Kidney (tissue), 14 donors: ENCODE data around the gene TEDC2. TPM values are rescaled to one million over a fixed set of nuclear protein-coding genes. Genes with fewer than 3 reads are reported as not detected.

ENCODE experiments used
- DNase-seq, 5 donors: peaks; one replicate each; pipeline ENCODE4 v3.0.0-alpha.2; 2013 to 2020
- FAIRE-seq: peaks from 2 replicates; lab custom pipeline; 2012; peaks lifted over from hg19 to GRCh38; lab: Jason Lieb, UNC
- H3K27ac ChIP-seq, 2 donors: one replicate each; pipeline ENCODE4 v1.7.0; 2013; ENCODE audit warnings: low read depth in 2 of 2, low read length in 2 of 2, inconsistent platforms in 1 of 2
- H3K27me3 ChIP-seq: one replicate; pipeline ENCODE4 v1.7.1; 2013; ENCODE audit warnings: low read length, inconsistent platforms; ENCODE audit not compliant: control insufficient read depth, insufficient read depth
- H3K36me3 ChIP-seq, 3 donors: one replicate each; pipeline versions ENCODE4 v1.7.0 to v1.7.1; 2013; ENCODE audit warnings: low read length in 3 of 3, control low read depth in 1 of 3, inconsistent platforms in 1 of 3; ENCODE audit not compliant: insufficient read depth in 3 of 3, control insufficient read depth in 2 of 3
- H3K4me1 ChIP-seq, 3 donors: one replicate each; pipeline versions ENCODE4 v1.7.0 to v1.7.1; 2013; ENCODE audit warnings: low read length in 3 of 3, inconsistent platforms in 1 of 3, low read depth in 1 of 3; ENCODE audit not compliant: control insufficient read depth in 2 of 3, insufficient read depth in 2 of 3
- H3K4me3 ChIP-seq, 3 donors: one replicate each; pipeline versions ENCODE4 v1.7.0 to v1.8.1; 2013; ENCODE audit warnings: low read length in 3 of 3, control low read depth in 1 of 3, inconsistent platforms in 1 of 3
- H3K9ac ChIP-seq, 3 donors: one replicate each; pipeline versions ENCODE4 v1.7.0 to v1.7.1; 2013; ENCODE audit warnings: low read length in 3 of 3, control low read depth in 1 of 3, inconsistent platforms in 1 of 3
- H3K9me3 ChIP-seq, 3 donors: one replicate each; pipeline versions ENCODE4 v1.7.0 to v1.7.1; 2013; ENCODE audit warnings: low read length in 3 of 3, control low read depth in 1 of 3, inconsistent platforms in 1 of 3; ENCODE audit not compliant: control insufficient read depth in 2 of 3, insufficient read depth in 1 of 3
- intact Hi-C: fragments of 100-400 bp; cut with DNase I; formaldehyde crosslinking; loops from one replicate; pipeline ENCODE4 v1.11.1; 2022
- polyA plus RNA-seq: library from polyadenylated mRNA; stranded (reverse); fragments of 350-450 nt; fragmentation: Illumina TruSeq; extraction: RNeasy Lipid Tissue Mini Kit (QIAGEN cat#74804); gene quantifications from one replicate; pipeline ENCODE4 v1.2.3, GENCODE V29; 2014; ENCODE audit warnings: low read depth, low replicate concordance; ENCODE audit not compliant: insufficient read depth
- total RNA-seq: library from RNA; stranded (reverse); fragmentation: NEBNext Ultra II Directional; extraction: Animal tissue kit (Norgen Biotek cat#: 25700); gene quantifications from one replicate; pipeline ENCODE4 v1.2.1, GENCODE V29; 2021
- TF ChIP-seq, protein P1 (sequence below): IDR thresholded peaks from 3 replicates; pipeline ENCODE4 v1.5.1; 2012; ENCODE audit warnings: mild to moderate bottlenecking, moderate library complexity, borderline replicate concordance; ENCODE audit not compliant: insufficient read depth; ENCODE audit errors: extremely low read depth
- donor health status: control.
- donor health status: control.
- donor health status: control.
- donor health status: control.
- donor health status: control.
- donor health status: DM: yes; HTN: yes; CAD: no.
- donor health status: Normal renal cell carcinoma (clear cell type).

TEDC2 gene
- total and polyA plus RNA-seq, 2 donors from 2014 or later = 1.4 to 1.7 TPM

DNA sequence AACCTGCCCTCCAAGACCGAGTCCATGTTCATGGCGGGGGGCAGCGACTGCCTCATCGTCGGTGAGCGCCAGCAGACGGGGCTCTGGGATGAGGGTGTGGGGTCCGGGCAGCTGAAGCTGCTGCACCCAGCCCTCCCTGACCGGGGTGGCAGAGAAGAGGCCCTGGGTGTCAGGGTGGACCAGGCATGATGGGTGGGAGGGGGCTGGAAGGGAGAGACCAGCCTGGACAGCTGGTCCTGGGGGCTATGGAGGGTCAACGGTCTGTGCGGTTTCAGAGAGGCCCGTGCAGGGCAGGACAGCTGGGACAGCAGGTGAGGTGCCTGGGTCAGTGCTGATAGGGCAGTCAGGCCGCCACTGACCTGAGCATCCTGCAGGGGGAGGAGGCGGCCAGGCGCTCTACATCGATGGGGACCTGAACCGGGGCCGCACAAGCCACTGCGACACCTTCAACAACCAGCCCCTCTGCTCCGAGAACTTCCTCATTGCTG, 40.6 kb downstream of the TEDC2 start:
- Histone ChIP-seq H3K9ac (peak overlapping the region in 1 of 3 donors; percentile 26), H3K36me3 (no peaks in the 10 kb centered on the region), H3K9me3 (no peaks in the 10 kb centered on the region), H3K4me1 (peaks cover 0 to 54% (median 9%) of the 10 kb centered on the region in 3 donors), H3K27ac (peak overlapping the region; percentile 41 to 50), H3K27me3 (no peaks in the 10 kb centered on the region), H3K4me3 (peak overlapping the region in 1 of 3 donors; percentile 67)
- peak in 2 of 5 donors; percentile 61 to 74 for DNase-seq
- TF ChIP-seq, protein P1, sequence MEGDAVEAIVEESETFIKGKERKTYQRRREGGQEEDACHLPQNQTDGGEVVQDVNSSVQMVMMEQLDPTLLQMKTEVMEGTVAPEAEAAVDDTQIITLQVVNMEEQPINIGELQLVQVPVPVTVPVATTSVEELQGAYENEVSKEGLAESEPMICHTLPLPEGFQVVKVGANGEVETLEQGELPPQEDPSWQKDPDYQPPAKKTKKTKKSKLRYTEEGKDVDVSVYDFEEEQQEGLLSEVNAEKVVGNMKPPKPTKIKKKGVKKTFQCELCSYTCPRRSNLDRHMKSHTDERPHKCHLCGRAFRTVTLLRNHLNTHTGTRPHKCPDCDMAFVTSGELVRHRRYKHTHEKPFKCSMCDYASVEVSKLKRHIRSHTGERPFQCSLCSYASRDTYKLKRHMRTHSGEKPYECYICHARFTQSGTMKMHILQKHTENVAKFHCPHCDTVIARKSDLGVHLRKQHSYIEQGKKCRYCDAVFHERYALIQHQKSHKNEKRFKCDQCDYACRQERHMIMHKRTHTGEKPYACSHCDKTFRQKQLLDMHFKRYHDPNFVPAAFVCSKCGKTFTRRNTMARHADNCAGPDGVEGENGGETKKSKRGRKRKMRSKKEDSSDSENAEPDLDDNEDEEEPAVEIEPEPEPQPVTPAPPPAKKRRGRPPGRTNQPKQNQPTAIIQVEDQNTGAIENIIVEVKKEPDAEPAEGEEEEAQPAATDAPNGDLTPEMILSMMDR = no peak
- intact Hi-C loops = no loop called here
- no peak for FAIRE-seq

DNA sequence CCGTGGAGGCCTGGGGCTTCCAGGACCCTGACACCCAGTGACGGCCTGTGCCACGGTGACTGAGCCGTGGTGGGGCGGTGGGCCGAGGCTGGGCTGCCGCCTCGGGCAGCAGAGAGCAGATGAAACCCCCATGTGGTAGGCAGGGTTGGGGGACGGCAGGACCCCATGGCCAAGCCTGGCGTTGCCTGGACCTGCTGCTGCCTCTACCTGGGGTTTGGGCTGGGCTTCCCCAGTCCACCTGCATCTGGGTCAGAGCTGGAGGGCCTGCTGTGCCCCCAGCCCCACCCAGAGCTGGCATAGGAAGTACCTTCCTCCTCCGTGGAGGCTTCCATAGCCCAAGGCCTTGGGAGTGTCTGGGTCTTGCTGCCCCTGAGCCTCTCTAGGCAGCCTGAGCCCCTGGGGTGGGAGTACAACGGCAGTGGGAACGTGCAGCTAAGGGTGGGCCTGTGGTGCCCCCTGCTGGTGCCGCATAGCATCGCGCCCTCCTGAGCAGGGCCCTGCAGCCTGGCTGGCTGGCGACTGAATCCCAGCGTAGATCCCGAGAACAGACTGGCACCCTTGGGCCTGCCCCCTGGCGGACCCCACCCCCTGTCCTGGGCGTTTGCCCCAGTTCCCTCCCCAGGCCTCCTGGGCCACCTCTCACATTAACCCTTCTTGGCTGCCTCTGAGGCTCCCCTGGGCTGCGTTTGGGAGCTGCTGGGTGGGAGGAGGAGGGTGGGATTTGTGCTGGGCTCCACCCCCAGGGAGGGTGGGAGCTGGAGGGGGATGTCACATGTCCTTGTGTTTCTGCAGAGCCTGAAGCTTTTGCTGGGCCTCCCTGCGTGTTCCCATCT, 41.2 kb downstream of the TEDC2 start:
- intact Hi-C loops = no loop called here
- H3K27ac ChIP-seq = peak overlapping the region; percentile 41 to 50

DNA sequence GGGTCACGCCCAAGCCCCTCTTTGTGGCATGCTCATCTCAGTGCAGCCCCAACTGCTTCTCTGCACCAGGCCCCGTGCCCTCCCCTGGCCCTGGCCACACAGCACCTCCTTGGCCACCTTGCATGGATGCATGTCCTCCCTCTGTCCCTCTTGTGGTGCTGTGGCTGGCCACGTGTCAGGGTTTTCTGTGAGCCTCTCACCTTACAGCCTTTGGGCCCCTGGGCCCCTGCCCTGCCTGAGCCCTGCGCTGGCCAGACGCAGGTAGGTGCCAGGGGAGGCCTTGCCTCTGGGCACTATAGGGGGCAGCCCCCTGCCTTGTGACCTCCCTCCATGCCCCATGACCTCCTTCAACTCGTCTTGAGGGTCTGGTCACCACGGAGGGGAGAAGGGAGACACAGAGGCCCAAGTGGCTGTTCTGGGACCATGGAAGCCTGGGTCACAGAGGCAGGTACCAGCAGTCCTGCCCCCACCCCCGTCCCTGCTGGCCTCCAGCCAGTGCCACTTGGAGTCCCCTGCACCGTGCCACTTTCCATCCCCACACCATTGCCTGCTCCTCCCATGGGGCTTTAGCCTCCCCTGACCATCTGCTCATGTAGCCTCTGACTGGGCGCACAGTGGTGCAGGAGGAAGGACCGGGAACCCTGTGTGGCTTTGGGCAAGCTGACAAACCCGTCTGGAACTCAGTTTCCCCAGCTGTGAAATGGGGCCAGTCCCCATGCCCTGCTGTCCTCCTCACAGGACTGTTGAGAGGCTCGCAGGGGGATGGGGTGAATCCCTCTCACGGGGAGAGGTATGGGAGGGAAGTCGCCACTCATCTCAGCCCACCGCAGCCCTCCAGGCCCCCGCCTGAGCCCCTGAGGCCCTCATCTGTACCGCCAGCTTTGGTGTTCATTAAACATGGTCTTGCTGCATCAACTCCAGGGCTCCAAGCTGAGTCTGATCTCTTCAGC, 42.3 kb downstream of the TEDC2 start:
- Histone ChIP-seq H3K36me3 (no peaks in the 10 kb centered on the region), H3K4me1 (peaks cover 0 to 46% (median 9%) of the 10 kb centered on the region in 3 donors), H3K27ac (peak overlapping the region; percentile 9 to 68), H3K9me3 (no peaks in the 10 kb centered on the region), H3K9ac (peak overlapping the region in 1 of 3 donors; percentile 58), H3K27me3 (no peaks in the 10 kb centered on the region), H3K4me3 (peak overlapping the region; percentile 11 to 67 (median 36))
- TF ChIP-seq, protein P1 = no peak
- intact Hi-C loops = no loop called here
- DNase-seq (peak in 2 of 5 donors; percentile 65 to 79), FAIRE-seq (no peak)

More for the DNA sequence above, 41.2 kb downstream of the TEDC2 start:
- H3K36me3 ChIP-seq = no peaks in the 10 kb centered on the region
- no peaks in the 10 kb centered on the region for H3K27me3 ChIP-seq
- no peaks in the 10 kb centered on the region for H3K9me3 ChIP-seq
- TF ChIP-seq, protein P1 = peak; percentile 98
- DNase-seq (peak; percentile 94 to 96 (median 95)), FAIRE-seq (no peak)
- H3K9ac ChIP-seq = peak overlapping the region in 1 of 3 donors; percentile 26
- H3K4me3 ChIP-seq = peak overlapping the region in 2 of 3 donors; percentile 16 to 67
- H3K4me1 ChIP-seq = peaks cover 0 to 54% (median 9%) of the 10 kb centered on the region in 3 donors
